ENCODE data around the gene CAPS2.
A peak's percentile ranks its signal among the peaks of the same experiment; 100 is the strongest.
"Not testable (repeated sequence)": the region's sequence is repeated elsewhere in the genome, so short reads cannot be mapped to it uniquely, and the experiment has no call there.

CAPS2 gene

DNA sequence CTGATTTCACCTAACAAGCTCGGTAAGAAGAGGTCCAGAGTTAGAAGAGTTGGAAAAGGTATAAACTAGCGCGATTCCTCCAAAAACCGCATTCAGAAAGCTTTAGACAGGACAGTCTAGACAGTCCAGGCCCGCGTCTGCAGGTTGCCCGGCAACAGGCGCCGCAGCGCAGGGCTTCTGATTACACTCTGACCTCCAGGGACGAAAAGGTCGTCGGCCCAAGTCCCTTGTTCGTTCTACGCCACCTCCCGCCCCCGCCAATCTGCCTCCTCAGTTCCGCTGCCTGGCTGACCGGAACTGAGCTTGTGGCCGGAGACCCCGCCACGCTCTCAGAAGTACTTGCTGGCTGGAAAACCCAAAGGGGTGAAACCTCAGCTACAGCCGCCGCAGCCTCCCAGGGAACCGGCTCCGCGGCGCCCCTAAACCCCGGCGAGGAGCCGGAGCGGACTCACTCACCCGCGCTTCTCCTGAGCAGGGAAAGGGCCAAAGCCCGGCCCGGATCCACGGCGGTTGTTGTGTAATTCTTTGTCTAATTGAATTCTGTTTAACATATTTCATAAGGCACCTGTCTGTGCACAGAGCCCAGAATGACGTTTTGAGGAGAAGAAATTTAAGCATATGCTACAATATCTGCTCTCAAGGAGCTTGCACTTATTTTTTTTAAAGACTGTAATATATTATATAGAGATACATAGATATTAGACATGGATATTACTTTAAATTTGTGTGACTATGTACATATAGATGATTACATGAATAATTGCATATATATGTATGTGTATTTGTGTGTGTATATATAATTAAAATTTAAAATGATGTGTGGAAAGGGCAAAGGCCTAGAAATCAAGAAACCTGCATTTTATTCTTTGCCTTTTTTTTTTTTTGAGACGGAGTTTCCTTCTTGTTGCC lies at the start of gene CAPS2:
CAPS2 (minus strand) TSS at position 407 of the 909 bp plus-strand sequence. CDS start 3,826 bp downstream, outside the sequence.
- peak; percentile 78 for DNase-seq

DNA sequence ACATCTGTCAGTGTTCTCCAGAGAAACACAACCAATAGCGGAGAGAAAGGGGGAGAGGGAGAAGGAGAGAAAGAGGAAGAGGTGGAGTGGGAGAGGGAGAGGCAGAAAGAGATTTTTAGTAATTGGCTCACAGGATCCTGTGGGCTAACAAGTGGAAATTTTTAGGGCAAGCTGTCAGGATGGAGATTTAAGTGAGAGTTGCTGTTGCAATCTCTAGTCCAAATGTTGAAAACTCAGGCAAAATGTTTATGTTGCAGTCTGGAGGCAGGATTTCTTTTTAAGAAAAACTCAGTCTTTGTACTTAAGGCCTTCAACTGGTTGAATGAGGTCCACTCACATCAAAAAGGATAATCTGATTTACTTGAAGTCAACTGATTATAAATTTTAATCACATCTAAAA lies 48.2 kb upstream of the CAPS2 start:
- no peak for DNase-seq

DNA sequence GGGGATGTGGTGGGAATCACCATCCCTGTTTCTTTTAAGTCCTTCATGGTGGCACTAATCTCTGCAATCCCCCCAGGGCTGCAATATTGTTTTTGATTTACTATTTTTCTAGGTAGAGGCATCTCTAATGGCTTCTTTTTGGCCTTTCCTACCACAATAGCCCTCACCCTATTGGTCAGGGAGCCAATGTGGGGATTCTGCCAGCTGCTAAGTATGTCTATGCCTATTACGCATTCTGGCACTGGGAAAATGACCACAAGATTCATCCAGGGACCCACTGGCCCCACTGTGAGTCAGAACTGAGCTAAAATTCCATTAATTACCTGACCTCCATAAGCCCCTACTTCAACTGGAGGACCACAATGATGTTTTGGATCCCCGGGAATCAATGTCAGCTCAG lies 44.8 kb upstream of the CAPS2 start:
- DNase-seq: no peak

DNA sequence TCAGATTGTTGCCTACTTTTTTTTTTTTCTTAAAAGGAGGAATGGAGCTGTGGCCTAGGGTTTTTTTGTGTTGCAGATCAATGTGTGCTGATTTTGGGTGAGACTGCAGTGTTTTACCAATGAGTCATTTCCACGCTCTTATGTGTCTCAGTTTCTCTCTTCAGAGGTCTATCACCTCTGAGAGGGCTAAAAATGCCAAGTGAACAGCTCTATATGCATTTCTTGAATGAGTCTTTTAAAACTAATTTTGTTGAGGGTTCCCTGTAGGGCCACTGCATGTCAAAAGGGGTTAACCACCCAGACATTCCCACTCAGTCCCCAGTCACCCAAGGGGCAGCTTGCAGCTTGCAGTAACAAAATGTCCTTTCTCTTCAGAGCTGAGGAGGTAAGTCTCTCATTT lies 36.5 kb upstream of the CAPS2 start:
- DNase-seq: no peak

DNA sequence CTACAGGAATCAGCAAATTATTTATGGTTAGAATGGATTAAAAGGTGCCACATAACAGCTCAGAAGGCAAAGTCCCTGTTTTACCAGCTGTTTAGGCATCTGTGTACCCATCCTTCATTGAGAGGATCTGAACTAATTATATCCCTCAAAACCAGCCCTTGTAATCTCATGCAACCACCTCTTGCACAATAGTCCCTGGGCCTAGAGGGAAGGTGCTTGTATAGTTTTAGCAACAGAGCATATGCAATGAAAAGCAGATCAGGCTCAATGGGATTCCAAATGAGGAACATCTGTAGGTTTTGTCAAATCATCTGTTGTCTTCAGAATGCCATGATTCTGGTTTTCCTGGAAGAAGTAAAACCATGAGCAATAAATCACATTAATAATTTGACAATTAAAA lies 34.8 kb upstream of the CAPS2 start:
- DNase-seq: peak; percentile 58

DNA sequence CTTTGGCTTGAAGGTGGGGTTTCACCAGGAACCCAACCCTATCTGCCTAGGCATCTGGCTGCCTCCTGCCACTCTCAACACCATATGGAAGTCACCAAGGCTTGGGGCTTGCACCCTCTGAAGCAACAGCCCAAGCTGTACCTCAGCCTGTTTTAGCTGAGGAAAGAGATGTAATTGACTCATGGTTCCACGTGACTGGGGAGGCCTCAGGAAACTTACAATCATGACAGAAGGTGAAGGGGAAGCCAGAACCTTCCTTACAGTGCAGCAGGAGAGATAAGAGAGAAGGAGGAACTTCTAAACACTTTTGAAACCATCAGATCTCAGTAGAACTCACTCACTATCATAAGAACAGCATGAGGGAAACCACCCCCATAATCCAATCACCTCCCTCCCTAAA lies 31.3 kb upstream of the CAPS2 start:
- DNase-seq: no peak

DNA sequence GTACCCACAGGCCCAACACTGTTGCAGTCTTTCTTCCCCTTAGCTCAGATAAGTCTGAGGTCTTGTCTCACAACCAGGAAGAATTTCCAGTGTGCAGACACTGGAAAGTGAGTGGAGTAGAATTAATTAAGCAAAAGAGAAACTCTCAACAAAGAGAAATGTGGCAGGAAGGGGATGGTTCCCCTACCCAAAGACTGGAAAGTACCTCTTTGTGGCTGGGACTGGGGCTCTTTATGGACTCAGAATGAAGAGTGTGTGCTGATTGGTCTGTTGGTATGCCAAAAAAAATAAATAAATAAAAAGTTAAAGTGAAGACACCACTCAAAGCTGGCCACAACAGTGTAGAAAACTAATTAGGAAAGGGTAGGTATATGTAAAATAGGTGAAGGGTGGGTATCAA lies 30.8 kb upstream of the CAPS2 start:
- DNase-seq: no peak

DNA sequence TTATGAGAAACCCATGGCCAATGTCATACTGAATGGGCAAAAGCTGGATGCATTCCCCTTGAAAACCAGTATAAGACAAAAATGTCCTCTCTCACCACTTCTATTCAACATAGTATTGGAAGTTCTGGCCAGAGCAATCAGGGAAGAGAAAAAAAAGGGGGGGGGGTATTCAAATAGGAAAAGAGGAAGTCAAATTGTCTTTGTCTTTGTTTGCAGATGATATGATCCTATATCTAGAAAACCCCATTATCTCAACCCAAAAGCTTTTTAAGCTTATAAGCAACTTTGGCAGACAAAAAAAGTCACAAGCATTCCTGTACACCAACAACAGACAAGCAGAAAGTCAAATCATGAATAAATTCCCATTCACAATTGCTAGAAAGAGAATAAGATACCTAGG lies 23.9 kb upstream of the CAPS2 start:
- no peak for DNase-seq

DNA sequence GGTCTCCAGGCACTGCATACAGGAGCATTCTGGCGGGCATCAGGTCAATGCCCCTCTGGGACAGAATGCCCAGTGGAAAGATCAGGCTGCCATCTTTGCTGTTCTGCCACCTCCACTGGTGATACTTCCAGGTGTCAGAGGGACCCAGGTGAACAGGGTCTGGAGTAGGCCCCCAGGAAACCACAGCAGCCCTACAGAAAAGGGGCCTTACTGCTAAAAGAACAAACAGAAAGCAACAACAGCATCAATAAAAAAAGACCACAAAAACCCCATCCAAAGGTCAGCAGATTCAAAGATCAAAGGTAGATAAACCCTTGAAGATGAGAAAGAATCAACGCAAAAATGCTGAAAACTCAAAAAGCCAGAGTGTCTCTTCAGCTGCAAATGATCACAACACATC lies 20.3 kb upstream of the CAPS2 start:
- DNase-seq: no peak

DNA sequence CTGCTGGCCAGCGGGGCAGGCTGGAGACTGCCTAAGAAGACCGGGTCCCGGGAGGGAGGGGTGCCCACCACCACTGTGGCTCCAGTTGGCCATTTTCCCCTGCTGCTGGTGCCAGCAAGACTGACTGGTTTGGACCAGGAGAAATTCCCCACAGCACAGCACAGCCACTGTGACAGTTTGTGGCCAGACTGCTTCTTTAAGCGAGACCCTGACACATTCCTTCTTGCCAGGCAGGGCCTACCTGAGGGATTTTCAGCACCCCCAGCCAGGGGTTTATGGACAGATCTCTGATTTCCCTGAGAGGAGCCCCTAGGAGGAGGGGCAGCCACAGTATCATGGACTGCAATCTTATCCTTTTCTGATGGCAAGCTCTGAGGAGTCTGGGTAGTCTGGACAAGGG lies 19.8 kb upstream of the CAPS2 start:
- no peak for DNase-seq

DNA sequence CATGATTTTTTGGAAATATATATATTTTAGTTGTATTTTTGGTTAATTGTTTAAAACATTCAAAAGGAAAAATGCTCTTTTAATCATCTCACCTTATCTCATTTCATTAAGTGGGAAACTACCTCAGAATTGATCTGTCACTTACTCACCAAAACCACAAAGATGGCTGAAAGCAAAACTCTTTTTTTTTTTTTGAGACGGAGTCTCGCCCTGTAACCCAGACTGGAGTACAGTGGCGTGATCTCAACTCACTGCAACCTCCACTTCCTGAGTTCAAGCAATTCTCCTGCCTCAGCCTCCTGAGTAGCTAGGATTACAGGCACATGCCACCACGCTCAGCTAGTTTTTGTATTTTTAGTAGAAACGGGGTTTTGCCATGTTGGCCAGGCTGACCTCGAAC lies 16.1 kb upstream of the CAPS2 start:
- not testable (repeated sequence) for DNase-seq

DNA sequence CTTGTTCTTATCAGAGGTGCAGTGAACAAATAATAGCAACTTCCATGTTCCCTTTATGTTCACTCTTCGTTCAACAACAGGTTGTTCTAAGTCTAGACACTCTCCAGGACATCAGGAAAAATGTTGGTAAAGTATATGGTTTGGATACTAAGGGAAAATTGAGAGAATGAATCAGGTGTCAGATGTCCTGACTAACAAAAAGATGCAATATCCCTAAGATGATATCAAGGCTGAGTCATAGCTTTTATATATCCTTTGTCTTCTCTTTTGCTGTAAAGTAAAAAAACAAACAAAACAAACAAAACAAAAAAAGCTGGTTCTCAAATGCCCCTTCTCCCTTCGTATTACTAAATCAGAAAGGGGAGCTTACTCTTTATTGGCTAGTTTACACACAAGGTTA lies 15.4 kb upstream of the CAPS2 start:
- DNase-seq: no peak

DNA sequence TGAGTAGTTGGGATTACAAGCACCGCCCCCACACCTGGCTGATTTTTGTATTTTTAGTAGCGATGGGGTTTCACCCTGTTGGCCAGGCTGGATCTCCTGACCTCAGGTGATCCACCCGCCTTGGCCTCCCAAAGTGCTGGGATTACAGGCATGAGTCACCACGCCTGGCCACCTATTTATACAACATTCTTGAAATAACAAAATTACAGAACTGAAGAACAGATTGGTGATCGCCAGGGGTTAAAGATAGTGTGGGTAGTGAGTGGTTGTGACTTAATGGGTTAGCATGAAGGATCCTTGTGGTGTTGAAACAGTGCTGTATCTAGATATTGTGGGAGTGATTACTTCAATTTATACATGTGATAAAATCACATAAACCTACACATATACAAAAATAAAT lies 11.7 kb upstream of the CAPS2 start:
- DNase-seq: no peak

DNA sequence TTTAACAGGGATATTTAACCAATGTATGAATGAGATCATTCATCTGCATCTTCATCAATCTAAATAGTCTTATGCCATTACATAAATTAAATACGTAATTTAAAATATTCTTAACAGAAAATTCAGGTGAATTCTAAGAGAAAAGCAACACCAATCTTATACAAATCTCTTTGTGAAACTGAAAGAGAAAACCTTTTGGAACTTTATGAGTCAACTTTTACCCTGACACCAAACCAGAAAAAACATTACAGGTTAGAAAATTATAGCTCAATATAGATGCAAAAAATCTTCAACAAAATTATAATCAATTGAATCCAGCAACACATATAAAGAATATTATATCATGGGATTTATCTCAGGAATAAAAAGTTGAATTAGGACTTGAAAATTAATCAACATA lies 7.8 kb upstream of the CAPS2 start:
- DNase-seq: peak; percentile 7

DNA sequence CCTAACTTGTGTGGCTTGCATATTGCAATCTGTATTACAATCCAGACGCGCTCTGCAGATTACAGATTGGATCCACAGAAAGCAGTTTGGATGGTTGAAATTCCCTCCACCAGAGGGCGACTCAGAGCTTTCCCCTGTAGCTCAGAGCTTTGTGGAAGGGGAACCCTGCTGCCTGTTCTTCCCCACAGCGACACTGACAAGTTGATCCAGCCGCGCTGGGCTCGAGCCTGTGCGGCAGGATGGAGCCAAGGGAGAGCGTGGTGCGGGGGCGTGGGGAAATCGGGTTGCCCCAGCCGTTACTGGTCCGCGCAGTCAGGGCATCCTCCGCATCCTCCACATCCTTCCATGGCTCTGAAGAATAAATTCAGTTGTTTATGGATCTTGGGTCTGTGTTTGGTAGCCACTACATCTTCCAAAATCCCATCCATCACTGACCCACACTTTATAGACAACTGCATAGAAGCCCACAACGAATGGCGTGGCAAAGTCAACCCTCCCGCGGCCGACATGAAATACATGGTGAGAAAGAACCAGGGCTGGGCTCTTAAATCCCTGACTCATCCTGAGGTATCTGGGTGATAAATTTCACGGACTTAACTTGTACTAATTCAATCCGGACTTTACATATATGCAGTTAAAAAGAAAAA lies 4.4 kb upstream of the CAPS2 start, which contains the start of gene GLIPR1L1:
GLIPR1L1 (plus strand) TSS at position 287 of the 647 bp plus-strand sequence; CDS start at position 346, 59 bp downstream.
- peak; percentile 84 for DNase-seq

DNA sequence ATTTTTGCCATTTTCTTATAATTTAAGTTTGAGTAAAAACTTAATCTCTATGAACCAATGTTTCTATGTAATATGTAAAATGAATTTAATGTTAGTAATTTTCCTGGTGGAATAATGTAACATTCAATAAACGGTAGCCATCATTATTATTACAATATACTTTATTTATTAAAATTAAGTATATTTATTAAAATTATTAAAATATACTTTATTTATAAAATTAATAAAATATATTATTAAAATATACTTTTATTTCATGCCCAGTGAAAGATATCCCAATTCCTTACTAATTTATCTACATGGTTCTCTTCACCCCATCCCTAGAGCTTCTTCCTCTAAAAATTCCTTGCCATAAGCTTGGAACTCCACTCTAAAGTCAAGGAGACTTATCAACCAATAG lies 2.5 kb downstream of the CAPS2 start:
- no peak for DNase-seq

DNA sequence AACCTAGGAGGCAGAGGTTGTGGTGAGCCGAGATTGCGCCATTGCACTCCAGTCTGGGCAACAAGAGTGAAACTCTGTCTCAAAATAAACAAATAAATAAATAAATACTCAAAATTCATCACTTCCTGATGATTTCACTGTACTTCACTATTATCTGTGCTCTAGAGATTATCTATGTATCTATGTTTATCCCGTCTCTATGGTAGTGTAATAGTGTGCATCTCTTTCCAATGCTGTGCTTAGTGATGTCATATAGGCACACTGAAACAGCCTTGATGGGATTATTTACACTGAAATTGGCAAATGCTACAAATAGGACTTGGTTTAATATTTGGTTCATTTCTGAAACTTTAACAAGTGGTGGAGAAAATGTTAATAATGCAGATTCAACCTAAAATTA lies 6.5 kb downstream of the CAPS2 start:
- no peak for DNase-seq

DNA sequence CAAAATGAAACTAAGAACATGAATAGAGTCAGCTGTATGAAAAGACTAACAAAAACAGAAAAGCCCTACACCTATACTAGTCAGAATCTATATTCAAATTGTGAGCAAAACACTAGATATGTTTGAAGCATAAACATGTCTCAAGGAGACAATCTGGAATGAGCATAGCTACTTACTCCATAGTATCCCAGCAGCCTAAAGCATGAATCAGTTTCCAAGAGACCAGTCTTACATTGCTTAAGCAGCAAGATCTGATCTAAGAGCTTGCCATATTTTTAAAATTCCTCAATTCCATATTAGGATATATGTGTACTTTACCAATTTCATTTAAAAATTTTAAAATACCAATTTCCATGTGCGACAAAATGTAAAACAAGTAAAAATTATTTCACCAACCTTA lies 7.7 kb downstream of the CAPS2 start:
- no peak for DNase-seq

DNA sequence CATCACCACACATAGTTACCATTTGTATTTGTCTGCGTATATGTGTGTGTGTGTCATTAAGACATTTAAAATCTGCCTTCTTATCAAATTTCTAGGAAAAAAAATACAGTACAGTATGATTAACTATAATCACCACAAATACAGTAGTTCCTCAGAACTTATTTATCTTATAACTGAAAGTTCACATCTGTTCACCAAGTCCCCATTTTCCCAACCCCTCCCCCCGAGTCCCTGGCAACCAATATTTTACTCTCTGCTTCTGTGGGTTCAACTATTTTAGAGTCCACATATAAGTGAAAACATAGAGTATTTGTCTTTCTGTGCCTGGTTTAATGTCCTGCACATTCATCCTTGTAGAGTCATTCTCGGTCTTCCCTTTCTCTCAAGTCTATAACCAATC lies 12.3 kb downstream of the CAPS2 start:
- DNase-seq: no peak

DNA sequence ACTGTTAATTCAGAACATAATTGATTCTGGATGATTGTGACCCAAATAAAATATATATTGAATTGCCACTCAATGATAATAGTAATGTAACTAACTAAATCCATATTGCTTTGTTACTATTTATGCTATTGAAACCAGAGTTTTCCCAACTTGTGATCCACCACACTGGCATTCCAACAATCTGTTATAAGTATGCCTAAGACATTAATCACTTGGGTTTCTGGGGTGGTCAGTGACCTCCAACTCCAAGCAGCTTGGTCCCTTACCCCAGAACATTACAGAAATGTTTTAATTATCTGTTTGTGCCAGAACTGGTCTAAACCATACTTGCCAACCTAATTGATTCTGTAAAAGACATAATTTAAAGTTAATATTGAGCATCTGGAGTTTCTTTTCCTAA lies 14.6 kb downstream of the CAPS2 start:
- DNase-seq: no peak

DNA sequence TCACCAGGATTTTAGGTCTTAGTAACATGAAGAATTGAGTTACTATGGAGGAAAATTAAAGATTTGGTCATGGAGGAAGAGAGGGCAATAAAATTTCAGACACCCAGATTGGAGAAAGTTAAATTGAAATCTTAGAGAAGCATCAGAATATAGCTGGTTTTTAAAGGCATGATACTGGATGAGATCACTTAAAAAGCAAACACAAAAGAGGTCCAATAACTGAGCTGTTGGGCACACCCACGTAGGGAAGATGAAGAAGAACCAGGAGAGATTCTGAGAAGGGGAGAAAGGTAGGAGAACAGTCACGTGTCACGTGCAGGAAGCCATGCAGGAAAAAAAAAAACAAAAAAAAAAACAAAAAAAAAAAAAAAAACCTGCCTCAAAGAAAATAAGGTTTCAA lies 18.8 kb downstream of the CAPS2 start:
- DNase-seq: no peak

DNA sequence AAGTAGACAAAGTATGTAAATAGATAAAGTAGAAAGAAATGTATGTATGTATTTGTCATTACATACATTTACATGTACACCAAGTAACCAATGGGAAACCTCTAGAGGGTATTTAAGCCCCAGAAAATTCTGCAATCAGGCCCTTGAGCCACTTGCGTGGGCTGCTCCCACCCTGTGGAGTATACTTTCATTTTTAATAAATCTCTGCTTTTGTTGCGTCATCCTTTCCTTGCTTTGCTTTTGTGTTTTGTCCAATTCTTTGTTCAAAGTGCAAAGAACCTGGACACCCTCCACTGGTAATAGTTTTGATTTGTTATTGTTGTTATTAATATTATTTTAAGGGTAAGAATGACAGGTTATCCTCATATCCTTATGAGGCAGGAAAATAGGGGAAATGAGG lies 21.8 kb downstream of the CAPS2 start:
- DNase-seq: peak; percentile 12

DNA sequence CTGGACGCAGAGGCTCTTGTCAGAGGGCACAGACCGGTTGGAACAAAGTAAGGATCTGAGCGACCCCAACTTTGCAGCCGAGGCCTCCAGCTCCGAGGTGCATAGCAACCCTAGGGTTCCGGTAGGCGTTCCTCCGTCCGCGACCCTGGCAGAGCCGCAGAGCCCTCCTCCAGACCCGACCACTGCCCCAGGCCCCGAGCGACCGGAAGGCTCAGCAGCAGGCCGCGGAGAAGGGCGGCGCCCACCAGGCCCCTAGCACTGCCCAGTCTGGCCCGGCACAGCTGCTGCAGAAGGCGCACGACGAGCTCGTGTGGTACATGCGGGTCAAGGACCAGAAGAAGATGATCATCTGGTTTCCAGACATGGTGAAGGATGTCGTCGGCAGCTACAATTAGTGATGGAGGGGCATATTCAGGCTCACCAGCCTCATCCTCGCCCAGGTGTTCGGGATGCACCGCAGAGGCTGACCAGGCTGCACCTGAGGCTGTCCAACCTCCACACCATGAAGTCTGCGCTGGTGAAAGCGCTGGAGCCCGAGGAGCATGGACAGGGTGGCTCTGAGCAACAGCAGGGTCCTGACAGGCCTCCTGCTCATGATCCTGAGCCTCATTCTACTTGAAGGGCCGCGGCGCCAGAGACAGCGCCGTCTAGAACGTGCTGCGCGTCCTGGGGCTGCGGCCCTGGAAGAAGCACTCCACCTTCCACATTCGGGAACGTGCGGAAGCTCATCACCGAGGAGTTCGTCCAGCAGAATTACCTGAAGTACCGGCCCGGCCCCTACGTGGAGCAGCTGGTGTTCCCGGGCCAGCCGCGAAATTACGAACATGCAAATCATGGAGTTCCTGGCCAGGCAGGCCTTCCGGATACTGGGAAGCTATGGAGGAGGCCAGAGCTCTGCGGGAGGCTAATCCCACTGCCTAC lies 24.5 kb downstream of the CAPS2 start:
- no peak for DNase-seq
